Cardiac atrium fibroblast (primary cell): Measurements from ENCODE around the gene DOC2B. TPM values are rescaled to one million over a fixed set of nuclear protein-coding genes. Genes with fewer than 3 reads are reported as not detected.

Source experiments
- total RNA-seq: library from RNA; depleted of rRNA; stranded (reverse); fragments of >200 nt; gene quantifications from 2 replicates; pipeline ENCODE4 v1.2.3, GENCODE V29; 2015

Gene DOC2B
- not detected in 2 replicates for total RNA-seq

DNA sequence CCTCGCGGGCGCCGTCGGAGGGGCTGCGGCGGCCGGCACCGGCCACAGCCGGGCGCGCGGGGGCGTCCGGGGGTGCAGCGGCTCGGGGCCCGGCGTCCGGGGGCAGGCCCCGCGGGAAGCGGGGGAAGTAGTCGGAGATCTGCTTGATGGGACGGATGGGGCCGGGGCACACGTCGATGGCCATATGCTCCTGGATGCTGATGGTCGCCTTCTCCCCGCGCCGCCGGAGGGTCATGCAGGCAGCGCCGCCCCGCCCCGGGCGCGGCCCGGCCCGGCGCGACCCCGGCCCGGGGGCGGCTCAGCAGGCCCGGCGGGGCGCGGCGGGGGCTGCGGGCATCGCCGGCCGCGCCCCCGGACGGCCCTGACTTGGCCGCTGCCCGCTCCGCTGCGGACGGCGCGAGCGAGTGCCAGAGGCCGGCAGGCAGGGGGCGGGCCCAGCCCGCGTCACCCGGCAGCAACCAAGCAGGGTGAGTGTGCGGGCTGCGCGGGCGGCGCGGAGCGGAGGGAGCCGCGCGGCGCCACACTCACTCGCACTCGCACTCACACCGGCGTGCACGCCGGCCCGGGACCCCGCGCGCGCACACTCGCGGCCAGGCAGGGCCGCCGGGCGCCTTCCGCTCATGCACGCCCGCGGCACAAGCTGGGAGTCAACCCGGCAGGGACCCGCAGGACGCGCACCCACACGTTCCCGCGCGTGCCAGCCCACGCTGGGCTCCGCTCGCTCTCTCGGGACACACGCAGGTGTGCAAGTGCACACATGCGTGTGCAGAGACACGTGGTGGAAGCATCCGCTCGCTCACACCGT, at the start of gene DOC2B:
Gene DOC2B (minus strand): TSS at position 406 of the 805 bp plus-strand sequence. CDS start 171 bp downstream, at position 235.

DNA sequence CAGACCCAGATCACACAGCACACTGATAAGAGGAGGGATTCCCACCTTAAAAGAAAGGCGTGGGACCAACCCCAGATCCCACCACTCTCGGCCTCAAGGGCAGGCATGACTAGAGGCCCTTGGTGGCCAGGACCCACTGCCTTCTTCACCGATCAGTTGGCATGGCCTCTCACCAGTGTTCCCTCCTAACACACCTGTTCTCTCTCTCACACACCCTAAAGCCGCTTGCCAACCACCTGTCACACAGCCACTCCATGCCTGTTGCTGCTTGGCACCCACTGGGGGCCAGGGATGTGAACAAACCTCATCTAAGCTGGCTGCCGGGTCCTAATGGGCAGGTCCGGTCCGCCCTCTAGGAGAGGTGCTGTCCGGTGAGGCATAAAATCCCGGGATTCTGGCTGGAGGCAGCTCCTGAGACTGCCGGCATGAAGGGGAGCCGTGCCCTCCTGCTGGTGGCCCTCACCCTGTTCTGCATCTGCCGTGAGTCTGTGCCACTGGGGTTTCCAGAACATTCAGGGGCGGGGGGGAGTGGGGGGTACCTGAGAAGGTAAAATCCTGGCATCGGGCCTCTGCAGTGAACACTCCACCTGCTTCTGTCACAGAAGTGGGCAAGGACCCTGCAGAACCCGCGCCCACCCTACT, 44.2 kb downstream of the DOC2B start, which contains the start of gene SCGB1C2:
Gene SCGB1C2 (plus strand): TSS at position 404 of the 642 bp plus-strand sequence. CDS start 22 bp downstream, at position 426.

Other genes with a start within 250 kb of the DOC2B start
- gene SCGB1C2, start 44.1 kb downstream of the DOC2B start, total RNA-seq: not detected in 2 replicates
- gene RPH3AL, start 171.2 kb upstream of the DOC2B start, total RNA-seq: 0.72 and 3.7 TPM in 2 replicates